Stimulated activated naive CD4-positive, alpha-beta T cell treated with Interleukin-2 at 50 U/mL for 16 hours (primary cell): ENCODE data around the gene CPED1.

Experiments used
- DNase-seq: peaks from one replicate; lab custom pipeline; 2025; lab: John Stamatoyannopoulos, UW

Gene CPED1

GRCh38 chr7:121151774-121152221, 163.3 kb downstream of the CPED1 start:
- DNase-seq = no peak

GRCh38 chr7:121153411-121153810, 164.9 kb downstream of the CPED1 start:
- DNase-seq = no peak

GRCh38 chr7:121153995-121154394, 165.5 kb downstream of the CPED1 start:
- DNase-seq = no peak

- DNase-seq = no peak
Observed at GRCh38 chr7:121156825-121157224, 168.3 kb downstream of the CPED1 start.

GRCh38 chr7:121157341-121157751, 168.8 kb downstream of the CPED1 start:
- no peak for DNase-seq

GRCh38 chr7:121157885-121158590, 169.5 kb downstream of the CPED1 start:
- DNase-seq = no peak

GRCh38 chr7:121158665-121159064, 170.2 kb downstream of the CPED1 start:
- DNase-seq = no peak

- no peak for DNase-seq
Observed at GRCh38 chr7:121159553-121159952, 171.0 kb downstream of the CPED1 start.

- DNase-seq = no peak
Observed at GRCh38 chr7:121160150-121161008, 171.9 kb downstream of the CPED1 start.

GRCh38 chr7:121163699-121164098, 175.2 kb downstream of the CPED1 start:
- DNase-seq = no peak

- no peak for DNase-seq
Observed at GRCh38 chr7:121164247-121164646, 175.7 kb downstream of the CPED1 start.

GRCh38 chr7:121166916-121167315, 178.4 kb downstream of the CPED1 start:
- DNase-seq = no peak

GRCh38 chr7:121167971-121168370, 179.5 kb downstream of the CPED1 start:
- no peak for DNase-seq

GRCh38 chr7:121169469-121169868, 181.0 kb downstream of the CPED1 start:
- no peak for DNase-seq

- no peak for DNase-seq
Observed at GRCh38 chr7:121172484-121172883, 184.0 kb downstream of the CPED1 start.

GRCh38 chr7:121175826-121176225, 187.3 kb downstream of the CPED1 start:
- DNase-seq = no peak

GRCh38 chr7:121178452-121178851, 189.9 kb downstream of the CPED1 start:
- DNase-seq = no peak

GRCh38 chr7:121178869-121179497, 190.5 kb downstream of the CPED1 start:
- DNase-seq = no peak

GRCh38 chr7:121180436-121181063, 192.0 kb downstream of the CPED1 start:
- DNase-seq = no peak

GRCh38 chr7:121181357-121181756, 192.8 kb downstream of the CPED1 start:
- no peak for DNase-seq

GRCh38 chr7:121182281-121182680, 193.8 kb downstream of the CPED1 start:
- no peak for DNase-seq

- DNase-seq = no peak
Observed at GRCh38 chr7:121182902-121183301, 194.4 kb downstream of the CPED1 start.
